Hair follicular keratinocyte (primary cell): ENCODE data around the gene AOPEP. TPM values are rescaled to one million over a fixed set of nuclear protein-coding genes. Genes with fewer than 3 reads are reported as not detected.

Experiments
- total RNA-seq: library from RNA; depleted of rRNA; stranded (reverse); fragments of >200 nt; gene quantifications from 2 replicates; pipeline ENCODE4 v1.2.3, GENCODE V29; 2015

Gene AOPEP, protein sequence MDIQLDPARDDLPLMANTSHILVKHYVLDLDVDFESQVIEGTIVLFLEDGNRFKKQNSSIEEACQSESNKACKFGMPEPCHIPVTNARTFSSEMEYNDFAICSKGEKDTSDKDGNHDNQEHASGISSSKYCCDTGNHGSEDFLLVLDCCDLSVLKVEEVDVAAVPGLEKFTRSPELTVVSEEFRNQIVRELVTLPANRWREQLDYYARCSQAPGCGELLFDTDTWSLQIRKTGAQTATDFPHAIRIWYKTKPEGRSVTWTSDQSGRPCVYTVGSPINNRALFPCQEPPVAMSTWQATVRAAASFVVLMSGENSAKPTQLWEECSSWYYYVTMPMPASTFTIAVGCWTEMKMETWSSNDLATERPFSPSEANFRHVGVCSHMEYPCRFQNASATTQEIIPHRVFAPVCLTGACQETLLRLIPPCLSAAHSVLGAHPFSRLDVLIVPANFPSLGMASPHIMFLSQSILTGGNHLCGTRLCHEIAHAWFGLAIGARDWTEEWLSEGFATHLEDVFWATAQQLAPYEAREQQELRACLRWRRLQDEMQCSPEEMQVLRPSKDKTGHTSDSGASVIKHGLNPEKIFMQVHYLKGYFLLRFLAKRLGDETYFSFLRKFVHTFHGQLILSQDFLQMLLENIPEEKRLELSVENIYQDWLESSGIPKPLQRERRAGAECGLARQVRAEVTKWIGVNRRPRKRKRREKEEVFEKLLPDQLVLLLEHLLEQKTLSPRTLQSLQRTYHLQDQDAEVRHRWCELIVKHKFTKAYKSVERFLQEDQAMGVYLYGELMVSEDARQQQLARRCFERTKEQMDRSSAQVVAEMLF
- 14.6 and 25.6 TPM in 2 replicates for total RNA-seq

DNA sequence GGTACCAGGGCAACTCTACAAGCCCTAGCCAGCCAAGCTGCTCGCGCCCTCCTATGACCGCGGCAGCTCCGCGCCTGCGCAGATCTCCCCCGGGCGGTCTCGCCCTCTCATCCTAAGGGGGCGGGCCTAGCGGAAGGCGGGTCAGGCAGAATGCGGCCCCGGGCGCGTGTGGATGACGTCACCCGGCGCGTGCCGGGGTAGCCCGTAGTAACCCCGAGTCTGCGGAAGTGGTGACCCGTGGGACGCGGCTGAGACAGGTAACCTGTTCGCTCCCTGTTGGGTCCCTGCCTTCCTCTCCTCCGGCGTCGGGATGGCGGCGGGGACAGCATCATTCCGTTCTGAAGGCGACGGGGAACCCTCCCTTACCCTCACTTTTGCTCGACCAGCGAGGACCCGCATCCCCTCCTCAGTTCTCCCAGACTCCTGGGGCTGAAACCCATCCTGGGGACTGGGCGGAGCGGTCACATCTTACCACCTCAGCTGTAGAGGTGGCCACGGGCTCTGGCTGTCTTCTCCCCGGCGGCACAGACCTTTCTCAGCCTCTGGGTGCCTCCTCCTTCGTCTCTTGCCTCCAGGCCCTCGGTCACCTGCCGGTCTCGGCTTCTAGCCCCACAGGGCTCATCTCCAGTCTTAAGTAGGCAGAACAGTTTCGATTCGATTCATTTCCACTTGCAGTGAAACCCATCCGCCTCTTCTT is at the start of gene AOPEP:
TSS of gene AOPEP (plus strand) at position 205 of the 697 bp plus-strand sequence. CDS start 33,085 bp downstream, outside the sequence.

Other genes with a start within 250 kb of the AOPEP start
- not detected in 2 replicates for gene PCAT7, start 171.6 kb upstream of the AOPEP start, total RNA-seq
- not detected in 2 replicates for gene FBP2, start 132.9 kb upstream of the AOPEP start, total RNA-seq
- not detected in 2 replicates for gene FBP1, start 87.2 kb upstream of the AOPEP start, total RNA-seq